C4-2B (cell line): ENCODE results near the gene ZSWIM5.
"Not testable (repeated sequence)": the region's sequence is repeated elsewhere in the genome, so short reads cannot be mapped to it uniquely, and the experiment has no call there.

Experiments used
- CTCF ChIP-seq: fragments of 450-650 bp; conservative IDR thresholded peaks from 2 replicates; pipeline ENCODE4 v1.5.1; 2017; ENCODE audit warnings: mild to moderate bottlenecking
- ZFX ChIP-seq: fragments of 450-650 bp; IDR thresholded peaks from 2 replicates; pipeline ENCODE4 v1.6.1; 2017

GRCh38 chr1:45164307-45164706, 42.1 kb downstream of the ZSWIM5 start:
- not testable (repeated sequence) for TF ChIP-seq CTCF, ZFX
